SK-N-SH treated with all-trans-retinoic acid at 6 μM for 48 hours (cell line): ENCODE results near the gene BLM.
"Not testable (repeated sequence)": the region's sequence is repeated elsewhere in the genome, so short reads cannot be mapped to it uniquely, and the experiment has no call there.

Experiments used
- ATAC-seq: fragments of 200-7000 bp; cut with Tn5 transposase; 3 replicates; pipeline ENCODE4 v1.9.1; 2020; ENCODE audit warnings: mild to moderate bottlenecking, moderate library complexity
- ARNTL ChIP-seq: fragments of 450-650 bp; formaldehyde crosslinking; IDR thresholded peaks from 2 replicates; pipeline ENCODE4 v1.5.0; 2020; ENCODE audit warnings: low read depth, mild to moderate bottlenecking, moderate library complexity, borderline replicate concordance
- ESRRG ChIP-seq: fragments of 250-450 bp; sonication (Bioruptor Pico); IDR thresholded peaks from 2 replicates; pipeline ENCODE4 v1.6.1; 2021; ENCODE audit warnings: mild to moderate bottlenecking
- GLIS3 ChIP-seq: fragments of 250-450 bp; sonication (Bioruptor Pico); IDR thresholded peaks from 2 replicates; pipeline ENCODE4 v1.5.0; 2020; ENCODE audit warnings: mild to moderate bottlenecking, moderate library complexity
- ISL1 ChIP-seq: fragments of 250-450 bp; sonication (Bioruptor Pico); IDR thresholded peaks from 2 replicates; pipeline ENCODE4 v2.1.2; 2022; ENCODE audit warnings: mild to moderate bottlenecking, moderate library complexity
- OSR1 ChIP-seq: fragments of 250-450 bp; sonication (Bioruptor Pico); IDR thresholded peaks from 2 replicates; pipeline ENCODE4 v1.8.0; 2022; ENCODE audit warnings: moderate library complexity, mild to moderate bottlenecking, inconsistent platforms
- PPARA ChIP-seq: fragments of 250-450 bp; sonication (Bioruptor Pico); IDR thresholded peaks from 2 replicates; pipeline ENCODE4 v1.5.0; 2020; ENCODE audit warnings: mild to moderate bottlenecking, borderline replicate concordance
- RARB ChIP-seq: fragments of 250-450 bp; sonication (Bioruptor Pico); IDR thresholded peaks from 2 replicates; pipeline ENCODE4 v1.8.0; 2021; ENCODE audit warnings: mild to moderate bottlenecking, moderate library complexity
- SNAI2 ChIP-seq: fragments of 250-450 bp; sonication (Bioruptor Pico); IDR thresholded peaks from 2 replicates; pipeline ENCODE4 v1.5.0; 2020; ENCODE audit warnings: mild to moderate bottlenecking, moderate library complexity
- TCF4 ChIP-seq: fragments of 250-450 bp; sonication (Bioruptor Pico); IDR thresholded peaks from 2 replicates; pipeline ENCODE4 v1.8.0; 2021; ENCODE audit warnings: mild to moderate bottlenecking, moderate library complexity, borderline replicate concordance
- TOX ChIP-seq: fragments of 250-450 bp; sonication (Bioruptor Pico); IDR thresholded peaks from 2 replicates; pipeline ENCODE4 v1.8.0; 2021; ENCODE audit warnings: mild to moderate bottlenecking, moderate library complexity, borderline replicate concordance
- ZC3H10 ChIP-seq: fragments of 250-450 bp; sonication (Bioruptor Pico); IDR thresholded peaks from 2 replicates; pipeline ENCODE4 v1.5.1; 2021; ENCODE audit warnings: mild to moderate bottlenecking, moderate library complexity
- ZFP3 ChIP-seq: fragments of 250-450 bp; sonication (Bioruptor Pico); IDR thresholded peaks from 2 replicates; pipeline ENCODE4 v1.5.0; 2020; ENCODE audit warnings: mild to moderate bottlenecking, moderate library complexity
- ZFP30 ChIP-seq: fragments of 450-650 bp; formaldehyde crosslinking; IDR thresholded peaks from 2 replicates; pipeline ENCODE4 v1.5.0; 2022; ENCODE audit warnings: mild to moderate bottlenecking, moderate library complexity
- ZNF565 ChIP-seq: fragments of 450-650 bp; formaldehyde crosslinking; conservative IDR thresholded peaks from 2 replicates; pipeline ENCODE4 v1.5.0; 2020; ENCODE audit warnings: low read depth, mild to moderate bottlenecking, moderate library complexity
- ZNF70 ChIP-seq: fragments of 450-650 bp; formaldehyde crosslinking; IDR thresholded peaks from 2 replicates; pipeline ENCODE4 v1.5.0; 2020; ENCODE audit warnings: mild to moderate bottlenecking, moderate library complexity
- ZNF8 ChIP-seq: fragments of 450-650 bp; formaldehyde crosslinking; IDR thresholded peaks from 2 replicates; pipeline ENCODE4 v1.5.0; 2020; ENCODE audit warnings: mild to moderate bottlenecking, moderate library complexity
- TF ChIP-seq, protein P1 (sequence below): fragments of 250-450 bp; sonication (Bioruptor Pico); IDR thresholded peaks from 2 replicates; pipeline ENCODE4 v1.5.1; 2020; ENCODE audit warnings: low read depth, mild to moderate bottlenecking, moderate library complexity
- TF ChIP-seq, protein P2 (sequence below): fragments of 250-450 bp; sonication (Bioruptor Pico); IDR thresholded peaks from 2 replicates; pipeline ENCODE4 v1.8.0; 2020; ENCODE audit warnings: mild to moderate bottlenecking, moderate library complexity, borderline replicate concordance
- TF ChIP-seq, protein P3 (sequence below): fragments of 250-450 bp; sonication (Bioruptor Pico); IDR thresholded peaks from 2 replicates; pipeline ENCODE4 v1.8.0; 2021; ENCODE audit warnings: low read depth, mild to moderate bottlenecking, moderate library complexity, borderline replicate concordance
- TF ChIP-seq, protein P4 (sequence below): fragments of 250-450 bp; sonication (Bioruptor Pico); IDR thresholded peaks from 2 replicates; pipeline ENCODE4 v1.5.1; 2021; ENCODE audit warnings: mild to moderate bottlenecking, moderate library complexity

BLM gene

DNA sequence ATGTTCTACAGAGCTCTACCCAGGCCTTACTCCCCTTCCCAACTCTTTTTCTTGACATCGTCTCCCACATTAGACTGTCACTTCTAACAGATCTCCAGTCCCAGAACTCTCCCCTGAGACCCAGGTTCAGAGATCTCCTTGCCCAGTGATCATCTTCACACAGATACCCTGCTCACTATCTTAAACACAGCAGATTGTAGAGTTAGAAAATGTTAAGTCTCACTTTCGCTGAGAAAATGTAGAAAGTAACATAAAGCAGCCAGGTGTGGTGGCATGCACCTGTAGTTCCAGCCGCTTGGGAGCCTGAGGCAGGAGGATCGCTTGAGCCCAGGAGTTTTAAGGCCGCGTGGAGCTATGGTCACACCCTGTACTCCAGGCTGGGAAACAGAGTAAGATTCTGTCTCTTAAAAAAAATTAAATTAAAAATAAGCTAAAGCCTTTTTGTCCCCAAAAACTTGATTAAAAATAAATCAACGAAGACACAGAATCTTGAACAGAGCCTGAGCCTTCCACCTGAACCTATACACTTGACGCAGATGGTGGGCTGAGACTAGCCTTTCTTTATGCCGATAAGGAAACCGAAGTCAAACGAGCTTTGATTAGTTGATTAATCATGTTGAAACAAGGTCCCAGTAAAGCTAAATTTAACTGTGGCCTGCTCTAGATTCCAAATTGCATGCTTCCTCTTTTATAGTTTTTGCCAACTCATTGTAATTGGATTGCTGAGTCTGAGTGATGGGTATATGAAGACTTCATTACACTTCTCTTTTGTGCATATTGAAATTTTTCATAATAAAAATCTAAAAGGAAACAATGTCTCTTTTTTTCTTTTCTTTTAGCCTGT is 31.3 kb upstream of the BLM start:
- ATAC-seq, result no peak
- TF ChIP-seq, protein P1, sequence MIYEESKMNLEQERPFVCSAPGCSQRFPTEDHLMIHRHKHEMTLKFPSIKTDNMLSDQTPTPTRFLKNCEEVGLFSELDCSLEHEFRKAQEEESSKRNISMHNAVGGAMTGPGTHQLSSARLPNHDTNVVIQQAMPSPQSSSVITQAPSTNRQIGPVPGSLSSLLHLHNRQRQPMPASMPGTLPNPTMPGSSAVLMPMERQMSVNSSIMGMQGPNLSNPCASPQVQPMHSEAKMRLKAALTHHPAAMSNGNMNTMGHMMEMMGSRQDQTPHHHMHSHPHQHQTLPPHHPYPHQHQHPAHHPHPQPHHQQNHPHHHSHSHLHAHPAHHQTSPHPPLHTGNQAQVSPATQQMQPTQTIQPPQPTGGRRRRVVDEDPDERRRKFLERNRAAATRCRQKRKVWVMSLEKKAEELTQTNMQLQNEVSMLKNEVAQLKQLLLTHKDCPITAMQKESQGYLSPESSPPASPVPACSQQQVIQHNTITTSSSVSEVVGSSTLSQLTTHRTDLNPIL (CRISPR knock-in tag), result no peak
- no peak for TF ChIP-seq ESRRG
- TF ChIP-seq ISL1 (CRISPR knock-in tag), result no peak
- TF ChIP-seq, protein P2, sequence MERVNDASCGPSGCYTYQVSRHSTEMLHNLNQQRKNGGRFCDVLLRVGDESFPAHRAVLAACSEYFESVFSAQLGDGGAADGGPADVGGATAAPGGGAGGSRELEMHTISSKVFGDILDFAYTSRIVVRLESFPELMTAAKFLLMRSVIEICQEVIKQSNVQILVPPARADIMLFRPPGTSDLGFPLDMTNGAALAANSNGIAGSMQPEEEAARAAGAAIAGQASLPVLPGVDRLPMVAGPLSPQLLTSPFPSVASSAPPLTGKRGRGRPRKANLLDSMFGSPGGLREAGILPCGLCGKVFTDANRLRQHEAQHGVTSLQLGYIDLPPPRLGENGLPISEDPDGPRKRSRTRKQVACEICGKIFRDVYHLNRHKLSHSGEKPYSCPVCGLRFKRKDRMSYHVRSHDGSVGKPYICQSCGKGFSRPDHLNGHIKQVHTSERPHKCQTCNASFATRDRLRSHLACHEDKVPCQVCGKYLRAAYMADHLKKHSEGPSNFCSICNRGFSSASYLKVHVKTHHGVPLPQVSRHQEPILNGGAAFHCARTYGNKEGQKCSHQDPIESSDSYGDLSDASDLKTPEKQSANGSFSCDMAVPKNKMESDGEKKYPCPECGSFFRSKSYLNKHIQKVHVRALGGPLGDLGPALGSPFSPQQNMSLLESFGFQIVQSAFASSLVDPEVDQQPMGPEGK (CRISPR knock-in tag), result no peak
- TF ChIP-seq, protein P3, sequence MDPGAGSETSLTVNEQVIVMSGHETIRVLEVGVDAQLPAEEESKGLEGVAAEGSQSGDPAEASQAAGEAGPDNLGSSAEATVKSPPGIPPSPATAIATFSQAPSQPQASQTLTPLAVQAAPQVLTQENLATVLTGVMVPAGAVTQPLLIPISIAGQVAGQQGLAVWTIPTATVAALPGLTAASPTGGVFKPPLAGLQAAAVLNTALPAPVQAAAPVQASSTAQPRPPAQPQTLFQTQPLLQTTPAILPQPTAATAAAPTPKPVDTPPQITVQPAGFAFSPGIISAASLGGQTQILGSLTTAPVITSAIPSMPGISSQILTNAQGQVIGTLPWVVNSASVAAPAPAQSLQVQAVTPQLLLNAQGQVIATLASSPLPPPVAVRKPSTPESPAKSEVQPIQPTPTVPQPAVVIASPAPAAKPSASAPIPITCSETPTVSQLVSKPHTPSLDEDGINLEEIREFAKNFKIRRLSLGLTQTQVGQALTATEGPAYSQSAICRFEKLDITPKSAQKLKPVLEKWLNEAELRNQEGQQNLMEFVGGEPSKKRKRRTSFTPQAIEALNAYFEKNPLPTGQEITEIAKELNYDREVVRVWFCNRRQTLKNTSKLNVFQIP, result no peak
- no peak for TF ChIP-seq OSR1 (CRISPR knock-in tag)
- TF ChIP-seq TCF4, result no peak
- no peak for TF ChIP-seq ZNF8 (CRISPR knock-in tag)
- no peak for TF ChIP-seq ZNF565 (CRISPR knock-in tag)
- no peak for TF ChIP-seq RARB (CRISPR knock-in tag)
- no peak for TF ChIP-seq ZFP3 (CRISPR knock-in tag)
- no peak for TF ChIP-seq ZNF70
- TF ChIP-seq ZC3H10, result no peak
- no peak for TF ChIP-seq TOX
- TF ChIP-seq ZFP30 (CRISPR knock-in tag), result no peak
- no peak for TF ChIP-seq SNAI2 (CRISPR knock-in tag)
- TF ChIP-seq GLIS3, result no peak

DNA sequence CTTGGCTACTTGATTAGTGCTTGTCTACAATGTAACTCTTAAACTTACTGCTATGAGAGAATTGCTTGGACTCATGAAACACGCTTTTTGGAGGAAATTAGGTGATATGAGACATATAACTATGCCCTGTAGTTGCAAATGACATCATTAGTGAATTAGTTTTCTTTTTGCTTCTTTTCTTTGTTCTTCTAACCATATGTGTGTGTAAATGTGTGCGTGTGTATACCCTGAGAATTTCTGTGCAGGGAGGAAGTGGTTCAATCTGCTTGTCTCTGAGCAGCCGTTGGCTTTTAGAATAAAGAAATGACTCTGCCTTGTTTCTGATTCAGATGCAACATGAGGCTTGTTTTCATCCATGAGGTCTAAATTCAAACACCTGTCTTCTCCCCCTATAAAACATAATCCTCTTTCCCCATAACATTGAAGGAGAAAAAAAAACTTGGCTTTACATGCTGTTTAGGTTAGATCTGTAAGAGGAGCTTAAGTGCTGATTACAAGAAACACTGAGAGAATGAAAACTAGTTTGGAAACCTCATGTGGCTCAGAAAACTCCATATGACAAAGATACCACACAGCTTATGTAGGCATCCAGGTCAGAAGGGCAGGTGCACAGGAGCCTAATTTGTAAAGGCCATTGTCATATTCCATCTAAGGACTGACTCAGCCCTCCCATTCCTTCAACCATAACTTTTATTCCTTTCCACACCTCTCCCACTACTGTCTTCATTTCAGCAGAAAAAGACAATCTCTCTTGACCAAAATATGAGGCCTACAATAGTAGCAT is 30.5 kb upstream of the BLM start:
- TF ChIP-seq ZFP30 (CRISPR knock-in tag) (no peak), SNAI2 (CRISPR knock-in tag) (no peak), ARNTL (no peak), ZC3H10 (no peak), GLIS3 (no peak), TOX (no peak), ESRRG (no peak), ISL1 (CRISPR knock-in tag) (no peak), PPARA (CRISPR knock-in tag) (no peak)
- TF ChIP-seq, protein P1 (CRISPR knock-in tag), result no peak
- TF ChIP-seq, protein P3, result no peak
- TF ChIP-seq, protein P4, sequence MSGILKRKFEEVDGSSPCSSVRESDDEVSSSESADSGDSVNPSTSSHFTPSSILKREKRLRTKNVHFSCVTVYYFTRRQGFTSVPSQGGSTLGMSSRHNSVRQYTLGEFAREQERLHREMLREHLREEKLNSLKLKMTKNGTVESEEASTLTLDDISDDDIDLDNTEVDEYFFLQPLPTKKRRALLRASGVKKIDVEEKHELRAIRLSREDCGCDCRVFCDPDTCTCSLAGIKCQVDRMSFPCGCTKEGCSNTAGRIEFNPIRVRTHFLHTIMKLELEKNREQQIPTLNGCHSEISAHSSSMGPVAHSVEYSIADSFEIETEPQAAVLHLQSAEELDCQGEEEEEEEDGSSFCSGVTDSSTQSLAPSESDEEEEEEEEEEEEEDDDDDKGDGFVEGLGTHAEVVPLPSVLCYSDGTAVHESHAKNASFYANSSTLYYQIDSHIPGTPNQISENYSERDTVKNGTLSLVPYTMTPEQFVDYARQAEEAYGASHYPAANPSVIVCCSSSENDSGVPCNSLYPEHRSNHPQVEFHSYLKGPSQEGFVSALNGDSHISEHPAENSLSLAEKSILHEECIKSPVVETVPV (CRISPR knock-in tag), result no peak
- no peak for ATAC-seq

DNA sequence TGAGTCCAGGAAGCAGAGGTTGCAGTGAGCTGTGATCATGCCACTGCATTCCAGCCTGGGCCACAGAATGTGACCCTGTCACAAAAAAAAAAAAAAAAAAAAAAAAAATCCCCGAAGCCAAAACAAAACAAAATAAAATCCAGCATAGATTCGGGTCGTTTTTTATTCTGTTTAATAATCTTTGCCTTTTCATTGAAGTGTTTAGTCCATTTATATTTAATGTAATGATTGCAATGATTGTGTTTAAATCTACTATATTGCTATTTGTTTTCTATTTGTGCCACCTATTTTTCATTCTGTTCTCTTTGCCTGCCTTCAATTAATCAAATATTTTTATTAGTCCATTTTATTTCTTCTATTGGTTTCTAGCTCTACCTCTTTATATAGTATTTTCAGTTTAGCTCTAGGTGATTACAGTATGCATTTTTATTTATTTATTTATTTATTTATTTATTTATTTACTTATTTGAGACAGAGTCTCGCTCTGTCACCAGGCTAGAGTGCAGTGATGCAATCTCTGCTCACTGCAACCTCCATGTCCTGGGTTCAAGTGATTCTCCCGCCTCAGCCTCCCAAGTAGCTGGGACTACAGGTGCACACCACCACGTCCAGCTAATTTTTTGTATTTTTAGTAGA is 27.7 kb upstream of the BLM start:
- not testable (repeated sequence) for ATAC-seq
